GM18505 (cell line): ENCODE results near the gene TSC22D1.

Source experiments
- ATAC-seq: cut with Tn5 transposase; IDR thresholded peaks from one replicate; pipeline ENCODE4 v1.9.1; 2021; ENCODE audit not compliant: unreplicated experiment
- POLR2A ChIP-seq: IDR thresholded peaks from 4 replicates; pipeline ENCODE4 v1.6.1; 2011; ENCODE audit warnings: borderline replicate concordance; ENCODE audit not compliant: insufficient read depth, insufficient read length; ENCODE audit errors: extremely low read depth

The TSC22D1 gene

GRCh38 chr13:44385401-44385800, 190.7 kb downstream of the TSC22D1 start:
- TF ChIP-seq POLR2A = no peak
- ATAC-seq = no peak

GRCh38 chr13:44384778-44385177, 191.4 kb downstream of the TSC22D1 start:
- no peak for TF ChIP-seq POLR2A

GRCh38 chr13:44383945-44384344, 192.2 kb downstream of the TSC22D1 start:
- no peak for TF ChIP-seq POLR2A
- no peak for ATAC-seq

More at GRCh38 chr13:44384778-44385177, 191.4 kb downstream of the TSC22D1 start:
- ATAC-seq = no peak

- TF ChIP-seq POLR2A = no peak
- no peak for ATAC-seq
Observed at GRCh38 chr13:44382635-44383145, 193.4 kb downstream of the TSC22D1 start.
